ENCODE data around the gene SLC11A1.

The SLC11A1 gene

DNA sequence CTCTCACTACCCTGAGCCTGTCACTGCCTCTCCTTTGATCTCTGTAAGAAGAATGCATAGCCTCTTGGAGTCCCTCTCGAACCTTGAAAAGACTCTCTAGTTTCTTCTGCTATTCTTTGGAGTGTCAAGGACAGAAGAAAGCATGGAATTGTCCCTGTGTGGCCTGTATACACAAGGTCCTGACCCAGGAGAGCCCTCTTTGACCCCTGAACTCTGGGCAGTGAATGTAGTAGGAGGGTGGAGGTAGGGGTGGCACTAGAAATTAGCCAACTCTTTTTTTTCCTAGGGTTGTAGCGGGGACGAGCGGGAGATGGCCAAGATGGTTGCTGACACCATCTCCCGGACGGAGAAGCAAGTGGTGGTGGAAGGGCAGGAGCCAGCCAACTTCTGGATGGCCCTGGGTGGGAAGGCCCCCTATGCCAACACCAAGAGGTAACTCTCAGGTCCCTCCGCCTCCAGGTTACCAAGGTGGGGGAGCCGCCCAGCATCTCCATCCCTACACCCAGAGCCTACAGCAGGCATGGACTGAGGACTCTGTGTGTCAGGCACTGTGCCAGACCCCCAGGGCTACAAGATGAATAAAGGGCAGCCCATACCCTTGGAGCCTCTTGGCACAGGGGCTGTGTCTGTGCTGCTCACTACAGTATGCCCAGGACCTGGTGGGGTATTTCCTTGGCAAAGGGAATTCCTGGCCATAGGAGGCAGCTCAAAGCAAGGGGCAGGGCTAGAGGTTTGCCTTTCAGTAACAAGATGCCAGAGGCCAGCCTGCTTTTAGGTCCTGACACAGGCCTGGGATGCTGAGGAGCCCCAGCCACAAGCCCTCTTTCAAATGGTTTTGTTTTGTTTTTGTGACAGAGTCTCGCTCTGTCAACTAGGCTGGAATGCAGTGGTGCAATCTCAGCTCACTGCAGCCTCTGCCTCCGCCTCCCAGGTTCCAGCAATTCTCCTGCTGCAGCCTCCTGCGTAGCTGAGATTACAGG is 53.2 kb downstream of the SLC11A1 start:
- no peak for DNase-seq (ENCODE audit: low read depth in 2 of 2)

DNA sequence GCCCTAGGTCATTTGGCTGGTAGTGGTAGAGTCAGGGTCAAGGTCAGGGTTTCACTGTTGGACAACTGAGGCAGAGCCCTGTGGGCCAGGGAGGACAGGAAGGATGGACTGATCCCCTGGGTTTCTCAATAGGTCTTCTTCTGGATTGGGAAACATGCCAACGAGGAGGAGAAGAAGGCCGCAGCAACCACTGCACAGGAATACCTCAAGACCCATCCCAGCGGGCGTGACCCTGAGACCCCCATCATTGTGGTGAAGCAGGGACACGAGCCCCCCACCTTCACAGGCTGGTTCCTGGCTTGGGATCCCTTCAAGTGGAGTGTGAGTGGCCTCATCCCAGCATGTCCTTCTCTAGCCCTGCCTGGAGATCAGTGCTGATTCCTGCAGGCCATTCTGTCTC is 54.9 kb downstream of the SLC11A1 start:
- DNase-seq (ENCODE audit: low read depth in 2 of 2), result no peak

DNA sequence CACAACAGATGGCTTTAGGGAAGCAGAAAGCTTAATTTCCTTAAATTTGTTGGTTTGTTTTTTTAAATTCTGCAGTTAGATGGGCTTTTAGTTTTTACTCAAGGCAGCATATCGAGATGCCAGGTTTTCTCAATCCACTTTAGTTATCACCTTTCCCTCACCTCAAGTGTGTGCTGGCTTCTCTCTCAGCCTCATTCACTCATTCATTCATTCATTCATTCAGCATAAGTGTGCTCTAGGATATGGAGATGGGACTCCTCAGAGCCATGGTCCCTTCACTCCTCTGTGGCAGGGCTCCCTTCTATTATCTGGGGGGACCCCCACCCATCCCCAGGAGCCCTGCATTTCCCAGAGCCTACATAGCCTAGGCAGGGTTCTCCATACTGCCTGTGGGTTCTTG is 55.9 kb downstream of the SLC11A1 start:
- no peak for DNase-seq (ENCODE audit: low read depth in 2 of 2)

DNA sequence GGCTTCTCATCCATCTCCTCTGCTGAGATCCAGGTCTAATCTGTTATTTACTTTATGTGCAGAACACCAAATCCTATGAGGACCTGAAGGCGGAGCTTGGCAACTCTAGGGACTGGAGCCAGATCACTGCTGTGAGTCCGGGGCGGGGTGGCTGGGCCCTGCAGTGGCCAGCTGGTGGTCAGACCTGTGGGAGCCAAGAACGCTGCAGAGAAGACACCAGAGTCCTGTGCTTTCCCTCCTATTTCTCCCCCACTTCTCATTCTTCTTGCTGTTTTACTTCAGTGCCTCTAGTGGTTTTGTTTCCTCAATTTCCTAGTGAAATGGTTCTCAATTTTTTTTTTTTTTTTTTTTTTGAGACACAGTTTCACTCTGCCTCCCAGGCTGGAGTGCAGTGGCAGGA is 56.5 kb downstream of the SLC11A1 start:
- no peak for DNase-seq (ENCODE audit: low read depth in 2 of 2)

DNA sequence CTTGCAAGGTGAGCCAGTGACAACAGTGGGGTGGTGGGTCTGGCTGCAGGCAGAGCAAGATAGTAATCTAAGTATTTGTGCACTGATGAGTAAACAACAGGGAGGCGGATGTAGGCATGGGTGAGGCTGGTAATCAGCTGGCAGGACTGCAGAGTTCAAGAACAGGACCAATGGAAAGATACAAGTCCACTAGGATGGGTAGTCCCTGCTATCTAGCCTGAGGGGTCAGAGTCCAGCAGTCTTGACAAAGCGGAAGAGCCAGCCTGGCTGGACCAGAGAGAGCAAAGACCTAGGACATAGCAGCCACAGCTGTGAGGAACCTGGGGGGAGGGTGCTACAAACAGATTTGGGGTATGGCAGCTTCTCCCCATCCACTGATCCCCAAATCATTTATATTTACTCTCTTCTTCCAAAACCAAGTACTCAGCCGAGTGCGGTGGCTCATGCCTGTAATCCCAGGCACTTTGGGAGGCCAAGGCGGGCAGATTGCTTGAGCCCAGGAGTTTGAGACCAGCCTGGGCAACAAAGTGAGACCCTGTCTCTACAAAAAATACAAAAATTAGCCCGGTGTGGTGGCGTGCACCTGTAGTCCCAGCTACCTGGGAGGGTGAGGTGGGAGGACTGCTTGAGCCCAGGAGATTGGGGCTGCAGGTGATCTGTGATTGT is 62.8 kb downstream of the SLC11A1 start:
- DNase-seq (ENCODE audit: low read depth in 2 of 2), result no peak

DNA sequence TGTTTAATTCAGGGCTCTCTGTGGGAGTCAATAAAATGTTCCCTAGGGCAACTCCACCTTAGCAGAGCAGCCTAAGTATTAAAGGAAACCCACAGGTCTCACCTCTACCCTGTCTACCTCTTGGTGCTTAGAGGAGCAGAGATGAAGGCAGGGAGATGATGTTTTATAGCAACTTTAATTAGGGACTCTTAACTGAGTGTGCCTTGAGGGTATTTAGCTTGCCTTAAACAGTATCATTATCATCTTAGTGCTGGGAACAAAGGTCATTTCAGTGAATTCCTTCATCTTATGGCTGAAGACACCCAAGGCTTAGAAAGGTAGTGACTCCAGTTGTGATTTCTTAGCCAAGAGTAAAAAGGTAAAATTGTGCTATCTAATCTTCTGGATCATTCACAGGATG is 63.5 kb downstream of the SLC11A1 start:
- DNase-seq (ENCODE audit: low read depth in 2 of 2), result no peak
